ENCODE measurements around the gene SELENBP1. TPM values are rescaled to one million over a fixed set of nuclear protein-coding genes. Genes with fewer than 3 reads are reported as not detected.
A peak's percentile ranks its signal among the peaks of the same experiment; 100 is the strongest.

Gene SELENBP1
- total RNA-seq, 6 experiments from 2014 or later, result 11.2 to 15.6 (median 14.6) TPM

DNA sequence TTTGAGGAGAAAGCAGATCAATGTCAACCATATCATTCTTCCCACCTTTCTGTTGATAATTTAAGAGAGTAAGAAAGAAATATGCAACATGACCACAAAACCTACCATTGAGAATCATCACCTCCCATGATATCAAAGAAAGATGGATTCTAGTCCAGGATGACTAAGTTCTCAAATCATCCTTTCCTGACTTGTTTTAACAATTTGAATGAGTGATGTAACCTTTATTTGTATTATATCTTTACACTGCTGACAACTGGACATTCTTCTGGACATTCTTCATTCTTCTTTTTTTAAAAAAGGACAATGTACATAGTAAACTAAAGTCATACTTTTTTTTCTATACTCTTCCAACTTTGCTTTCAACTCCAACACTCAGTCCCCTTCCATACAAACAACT lies 36.4 kb upstream of the SELENBP1 start:
- Mint-ChIP-seq H3K36me3 (ENCODE audit: low read depth) (peaks cover 32% of the 10 kb centered on the region), H3K4me3 (no peak overlapping the region; the same call in 1 of the 2 replicates)
- no peak for DNase-seq

DNA sequence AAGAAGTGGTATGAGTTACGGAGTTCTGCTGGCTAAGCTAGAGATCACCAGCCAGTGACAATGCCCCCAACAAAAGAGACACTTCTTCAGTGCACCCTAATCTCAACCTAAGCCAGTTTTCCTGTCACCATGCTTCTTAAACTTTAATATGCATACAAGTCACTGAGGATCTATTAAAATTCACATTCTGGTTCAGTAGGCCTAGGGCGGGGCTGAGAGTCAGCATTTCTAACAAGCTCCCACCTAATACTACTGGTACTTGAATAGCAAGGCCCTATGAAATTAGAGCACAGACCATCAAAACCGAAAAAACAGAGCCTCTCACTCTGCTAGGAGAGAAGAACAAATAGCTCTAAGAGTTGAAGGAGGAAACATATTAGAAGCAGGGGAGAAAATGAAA lies 34.8 kb upstream of the SELENBP1 start:
- H3K36me3 Mint-ChIP-seq (ENCODE audit: low read depth), result peaks cover 38% of the 10 kb centered on the region
- DNase-seq, result no peak
- TF ChIP-seq, protein P1, sequence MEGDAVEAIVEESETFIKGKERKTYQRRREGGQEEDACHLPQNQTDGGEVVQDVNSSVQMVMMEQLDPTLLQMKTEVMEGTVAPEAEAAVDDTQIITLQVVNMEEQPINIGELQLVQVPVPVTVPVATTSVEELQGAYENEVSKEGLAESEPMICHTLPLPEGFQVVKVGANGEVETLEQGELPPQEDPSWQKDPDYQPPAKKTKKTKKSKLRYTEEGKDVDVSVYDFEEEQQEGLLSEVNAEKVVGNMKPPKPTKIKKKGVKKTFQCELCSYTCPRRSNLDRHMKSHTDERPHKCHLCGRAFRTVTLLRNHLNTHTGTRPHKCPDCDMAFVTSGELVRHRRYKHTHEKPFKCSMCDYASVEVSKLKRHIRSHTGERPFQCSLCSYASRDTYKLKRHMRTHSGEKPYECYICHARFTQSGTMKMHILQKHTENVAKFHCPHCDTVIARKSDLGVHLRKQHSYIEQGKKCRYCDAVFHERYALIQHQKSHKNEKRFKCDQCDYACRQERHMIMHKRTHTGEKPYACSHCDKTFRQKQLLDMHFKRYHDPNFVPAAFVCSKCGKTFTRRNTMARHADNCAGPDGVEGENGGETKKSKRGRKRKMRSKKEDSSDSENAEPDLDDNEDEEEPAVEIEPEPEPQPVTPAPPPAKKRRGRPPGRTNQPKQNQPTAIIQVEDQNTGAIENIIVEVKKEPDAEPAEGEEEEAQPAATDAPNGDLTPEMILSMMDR (IDR thresholded peaks at IDR 0.05), result no peak
- no peak overlapping the region for H3K4me3 Mint-ChIP-seq
- H3K4me1 Mint-ChIP-seq (ENCODE audit: low read depth), result peaks cover 22% of the 10 kb centered on the region
- no peaks in the 10 kb centered on the region for H3K27me3 Mint-ChIP-seq (ENCODE audit: insufficient read depth)
- H3K27ac Mint-ChIP-seq, result no peak overlapping the region
- H3K9me3 Mint-ChIP-seq, result no peaks in the 10 kb centered on the region

More for the DNA sequence above, 36.4 kb upstream of the SELENBP1 start:
- Mint-ChIP-seq H3K27me3 (ENCODE audit: insufficient read depth) (no peaks in the 10 kb centered on the region), H3K27ac (peak overlapping the region; percentile 3; the same call in 1 of the 2 replicates), H3K4me1 (ENCODE audit: low read depth) (peaks cover 18% of the 10 kb centered on the region), H3K9me3 (no peaks in the 10 kb centered on the region)
- TF ChIP-seq, protein P1 (IDR thresholded peaks at IDR 0.05), result no peak

DNA sequence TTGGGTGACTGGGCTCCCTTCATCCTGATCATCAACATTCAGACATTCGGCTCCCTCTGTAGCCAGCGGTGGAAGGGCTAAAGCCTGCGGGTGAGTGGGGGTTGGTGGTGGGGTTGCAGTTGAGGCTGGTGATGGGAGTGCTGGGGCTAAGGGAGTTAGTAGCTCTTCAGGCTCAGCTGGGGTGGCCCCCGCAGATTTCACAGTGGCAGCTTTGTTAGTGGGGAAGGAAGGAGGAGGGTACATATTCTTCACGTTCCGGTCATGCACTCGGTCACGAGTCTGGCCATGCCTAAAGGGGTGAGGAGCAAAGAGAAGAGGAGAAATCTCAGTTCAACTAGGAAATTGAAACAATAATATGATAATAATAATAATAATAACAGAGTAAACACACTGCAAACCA lies 33.7 kb upstream of the SELENBP1 start:
- TF ChIP-seq, protein P1 (IDR thresholded peaks at IDR 0.05), result no peak
- H3K4me3 Mint-ChIP-seq, result no peak overlapping the region
- peaks cover 44% of the 10 kb centered on the region for H3K36me3 Mint-ChIP-seq (ENCODE audit: low read depth)
- no peaks in the 10 kb centered on the region for H3K9me3 Mint-ChIP-seq
- DNase-seq, result no peak
- no peak overlapping the region for H3K27ac Mint-ChIP-seq
- H3K4me1 Mint-ChIP-seq (ENCODE audit: low read depth), result peaks cover 34% of the 10 kb centered on the region
- no peaks in the 10 kb centered on the region for H3K27me3 Mint-ChIP-seq (ENCODE audit: insufficient read depth)

DNA sequence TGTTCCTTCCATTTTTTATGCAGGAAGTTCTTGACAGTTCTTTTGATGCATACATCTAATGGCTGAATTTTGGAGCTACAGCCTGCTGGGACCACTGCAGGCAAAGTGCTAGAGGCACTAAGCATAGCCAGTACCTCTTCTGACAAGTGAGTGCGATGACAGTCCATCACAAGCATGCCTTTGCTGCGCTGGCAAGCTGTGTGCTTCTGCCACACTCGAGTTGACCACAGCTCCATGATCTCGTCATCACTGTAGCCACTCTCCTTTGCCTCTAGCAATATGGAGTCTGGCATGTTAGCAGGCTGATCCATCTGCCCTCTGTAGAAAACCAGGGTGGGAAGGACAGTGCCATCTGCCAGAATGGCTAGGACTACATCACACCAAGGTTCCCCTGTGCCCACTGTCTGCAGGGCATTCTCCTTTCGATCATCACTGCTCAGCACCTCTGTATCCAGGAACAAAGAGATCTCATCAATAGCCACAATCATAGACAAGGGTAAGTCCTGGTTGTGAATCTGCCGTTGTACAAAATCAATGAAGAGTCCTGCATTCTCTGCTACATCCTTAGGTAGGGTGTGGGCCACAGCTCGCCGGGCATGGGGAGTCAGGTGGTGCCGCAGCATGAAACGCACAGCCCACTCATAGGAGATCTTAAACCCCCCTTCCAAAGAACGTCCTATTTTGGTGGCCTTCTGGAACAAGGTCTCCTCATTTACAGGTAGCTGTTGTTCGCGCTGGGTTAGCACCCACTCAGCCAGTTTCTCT lies 32.9 kb upstream of the SELENBP1 start:
- DNase-seq, result no peak
- TF ChIP-seq, protein P1 (IDR thresholded peaks at IDR 0.05), result no peak
- Mint-ChIP-seq H3K4me3 (no peak overlapping the region), H3K4me1 (ENCODE audit: low read depth) (peaks cover 42% of the 10 kb centered on the region), H3K27ac (no peak overlapping the region), H3K36me3 (ENCODE audit: low read depth) (peaks cover 44% of the 10 kb centered on the region), H3K27me3 (ENCODE audit: insufficient read depth) (no peaks in the 10 kb centered on the region), H3K9me3 (no peaks in the 10 kb centered on the region)

DNA sequence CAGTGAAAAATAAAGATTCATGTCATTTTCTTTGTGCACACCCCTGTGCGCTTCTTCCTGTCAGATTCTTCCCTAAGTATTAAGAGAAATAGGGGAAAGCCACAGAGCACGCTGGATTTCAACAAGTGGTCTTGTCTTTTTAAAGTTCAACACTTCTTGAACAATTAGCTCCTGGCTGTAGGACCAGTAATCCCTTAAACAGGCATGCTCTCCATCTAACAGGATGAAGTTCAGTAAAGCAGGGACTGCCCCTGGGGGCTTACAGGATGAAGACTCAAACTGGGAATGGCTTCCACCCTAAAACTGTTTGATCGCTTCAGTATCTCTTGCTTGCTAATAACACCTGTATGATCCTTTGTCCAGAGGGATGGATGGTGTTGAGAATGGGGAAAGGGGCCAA lies 31.1 kb upstream of the SELENBP1 start:
- Mint-ChIP-seq H3K27me3 (ENCODE audit: insufficient read depth) (no peaks in the 10 kb centered on the region), H3K9me3 (no peaks in the 10 kb centered on the region), H3K4me1 (ENCODE audit: low read depth) (peaks cover 37% of the 10 kb centered on the region), H3K27ac (no peak overlapping the region), H3K4me3 (no peak overlapping the region), H3K36me3 (ENCODE audit: low read depth) (peaks cover 51% of the 10 kb centered on the region)
- TF ChIP-seq, protein P1 (IDR thresholded peaks at IDR 0.05), result no peak
- no peak for DNase-seq

Data from HFFc6 (cell line).